Thoracic aorta (tissue), 2 donors: ENCODE data around the gene KSR1. TPM values are rescaled to one million over a fixed set of nuclear protein-coding genes. Genes with fewer than 3 reads are reported as not detected.
A peak's percentile ranks its signal among the peaks of the same experiment; 100 is the strongest.

Experiments used
- ATAC-seq: fragments of 150-250 bp; one replicate; pipeline ENCODE4 v1.8.0; 2017; ENCODE audit warnings: low read depth; ENCODE audit not compliant: insufficient number of reproducible peaks, low FRiP score
- DNase-seq: peaks from one replicate; pipeline ENCODE4 v3.0.0-alpha.2; 2020; ENCODE audit warnings: low spot score
- H3K27ac ChIP-seq, 2 donors: fragments of 200-600 bp; sonication (generic); 1 replicate in 1 of 2; 2 replicates in 1 of 2; pipeline ENCODE4 v1.5.1; 2016; ENCODE audit warnings: mild to moderate bottlenecking in 2 of 2, moderate library complexity in 2 of 2
- H3K27me3 ChIP-seq: fragments of 200-600 bp; sonication (generic); replicated peaks from 2 replicates; pipeline ENCODE4 v1.6.0; 2016; ENCODE audit warnings: mild to moderate bottlenecking; ENCODE audit not compliant: insufficient read depth
- H3K36me3 ChIP-seq: fragments of 200-600 bp; sonication (generic); one replicate; pipeline ENCODE4 v1.5.1; 2016
- H3K4me1 ChIP-seq, 2 donors: fragments of 200-600 bp; sonication (generic); 1 replicate in 1 of 2; 2 replicates in 1 of 2; pipeline versions ENCODE4 v1.5.1 to v1.6.0; 2016; ENCODE audit warnings: low read depth in 2 of 2, mild to moderate bottlenecking in 1 of 2; ENCODE audit not compliant: control insufficient read depth in 1 of 2
- H3K4me3 ChIP-seq: fragments of 200-600 bp; sonication (generic); 2 replicates; pipeline ENCODE4 v1.5.1; 2016; ENCODE audit warnings: mild to moderate bottlenecking
- H3K9me3 ChIP-seq: fragments of 200-600 bp; sonication (generic); 2 replicates; pipeline ENCODE4 v1.5.1; 2016
- total RNA-seq, 2 donors: library from RNA; depleted of rRNA; stranded (reverse); fragments of >200 nt; gene quantifications; one replicate each; pipeline versions ENCODE4 v1.1.0 to v1.2.3, GENCODE V29; 2016
- TF ChIP-seq, protein P1 (sequence below): fragments of 200-600 bp; sonication (generic); IDR thresholded peaks from one replicate; pipeline ENCODE4 v1.5.1; 2019; ENCODE audit warnings: antibody characterized with exemption

Gene KSR1
- total RNA-seq, 2 donors from 2014 or later: 17.6 to 46.0 TPM

GRCh38 chr17:27536781-27537180, 80.5 kb downstream of the KSR1 start:
- TF ChIP-seq, protein P1, sequence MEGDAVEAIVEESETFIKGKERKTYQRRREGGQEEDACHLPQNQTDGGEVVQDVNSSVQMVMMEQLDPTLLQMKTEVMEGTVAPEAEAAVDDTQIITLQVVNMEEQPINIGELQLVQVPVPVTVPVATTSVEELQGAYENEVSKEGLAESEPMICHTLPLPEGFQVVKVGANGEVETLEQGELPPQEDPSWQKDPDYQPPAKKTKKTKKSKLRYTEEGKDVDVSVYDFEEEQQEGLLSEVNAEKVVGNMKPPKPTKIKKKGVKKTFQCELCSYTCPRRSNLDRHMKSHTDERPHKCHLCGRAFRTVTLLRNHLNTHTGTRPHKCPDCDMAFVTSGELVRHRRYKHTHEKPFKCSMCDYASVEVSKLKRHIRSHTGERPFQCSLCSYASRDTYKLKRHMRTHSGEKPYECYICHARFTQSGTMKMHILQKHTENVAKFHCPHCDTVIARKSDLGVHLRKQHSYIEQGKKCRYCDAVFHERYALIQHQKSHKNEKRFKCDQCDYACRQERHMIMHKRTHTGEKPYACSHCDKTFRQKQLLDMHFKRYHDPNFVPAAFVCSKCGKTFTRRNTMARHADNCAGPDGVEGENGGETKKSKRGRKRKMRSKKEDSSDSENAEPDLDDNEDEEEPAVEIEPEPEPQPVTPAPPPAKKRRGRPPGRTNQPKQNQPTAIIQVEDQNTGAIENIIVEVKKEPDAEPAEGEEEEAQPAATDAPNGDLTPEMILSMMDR: no peak
- Histone ChIP-seq H3K27ac (no peak overlapping the region), H3K27me3 (no peaks in the 10 kb centered on the region), H3K4me3 (no peak overlapping the region), H3K9me3 (no peaks in the 10 kb centered on the region), H3K36me3 (no peaks in the 10 kb centered on the region), H3K4me1 (peaks cover 23 to 46% of the 10 kb centered on the region in 2 donors)
- no peak for ATAC-seq
- DNase-seq: no peak

DNA sequence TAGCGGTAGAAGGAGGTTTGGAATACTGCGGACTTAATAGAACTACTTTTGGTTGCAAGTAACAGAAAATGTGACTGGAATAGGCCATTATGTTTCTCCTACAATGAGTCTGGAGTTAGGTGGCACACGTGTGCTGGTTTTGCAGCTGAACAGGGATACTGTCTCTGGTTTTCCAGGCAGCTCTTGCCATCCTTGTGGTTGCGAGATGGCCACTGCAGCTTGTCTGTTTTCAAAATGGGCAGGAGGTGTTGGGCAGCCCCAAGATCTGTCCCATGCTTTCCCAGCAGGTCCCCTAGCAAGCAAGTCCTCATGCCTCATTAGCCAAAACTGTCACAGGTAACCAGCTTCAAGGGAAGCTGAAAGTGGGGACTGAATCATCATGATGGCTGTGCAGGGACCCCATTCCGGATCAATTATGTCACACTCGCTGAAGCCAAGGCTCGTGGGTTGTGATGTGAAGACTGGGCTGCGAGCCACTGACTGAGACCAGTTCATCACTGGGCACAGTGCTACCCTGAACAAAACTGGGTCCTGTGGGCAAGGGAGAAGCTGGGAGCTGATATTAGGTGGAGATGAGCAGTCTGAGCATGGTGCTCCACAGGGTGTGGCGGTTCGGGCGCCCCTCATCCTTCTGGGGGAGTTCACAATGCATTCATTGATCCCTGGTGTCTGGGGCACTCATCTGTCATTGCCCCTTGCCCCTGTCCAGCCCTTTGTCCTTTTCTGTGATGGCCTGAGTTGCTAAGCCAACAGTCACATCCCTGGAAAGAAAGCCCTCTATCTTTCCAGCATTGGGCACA, 82.1 kb downstream of the KSR1 start:
- H3K27ac ChIP-seq: no peak overlapping the region
- DNase-seq (no peak), ATAC-seq (no peak)
- no peaks in the 10 kb centered on the region for H3K9me3 ChIP-seq
- H3K27me3 ChIP-seq: no peaks in the 10 kb centered on the region
- no peaks in the 10 kb centered on the region for H3K36me3 ChIP-seq
- TF ChIP-seq, protein P1: no peak
- no peak overlapping the region for H3K4me3 ChIP-seq
- H3K4me1 ChIP-seq: peaks cover 23 to 44% of the 10 kb centered on the region in 2 donors

- TF ChIP-seq, protein P1: no peak
- Histone ChIP-seq H3K4me3 (no peak overlapping the region), H3K4me1 (peaks cover 19 to 36% of the 10 kb centered on the region in 2 donors), H3K27me3 (no peaks in the 10 kb centered on the region), H3K36me3 (no peaks in the 10 kb centered on the region), H3K9me3 (no peaks in the 10 kb centered on the region), H3K27ac (no peak overlapping the region)
- no peak for DNase-seq
- ATAC-seq: no peak
Measured at GRCh38 chr17:27539152-27539551, 82.9 kb downstream of the KSR1 start.

- peak overlapping the region; percentile 7 to 53 for H3K27ac ChIP-seq
- peak overlapping the region; percentile 5 for H3K4me3 ChIP-seq
- peaks cover 16 to 30% of the 10 kb centered on the region in 2 donors for H3K4me1 ChIP-seq
- TF ChIP-seq, protein P1: no peak
- H3K27me3 ChIP-seq: no peaks in the 10 kb centered on the region
- no peaks in the 10 kb centered on the region for H3K9me3 ChIP-seq
- ATAC-seq (no peak), DNase-seq (no peak)
- H3K36me3 ChIP-seq: no peaks in the 10 kb centered on the region
Measured at GRCh38 chr17:27539794-27540317, 83.6 kb downstream of the KSR1 start.

GRCh38 chr17:27540318-27541101, 84.3 kb downstream of the KSR1 start:
- Histone ChIP-seq H3K27ac (peak overlapping the region; percentile 39 to 53), H3K4me1 (peaks cover 16 to 30% of the 10 kb centered on the region in 2 donors), H3K36me3 (no peaks in the 10 kb centered on the region), H3K27me3 (no peaks in the 10 kb centered on the region), H3K9me3 (no peaks in the 10 kb centered on the region), H3K4me3 (peak overlapping the region; percentile 5)
- ATAC-seq: peak; percentile 68
- TF ChIP-seq, protein P1: no peak
- DNase-seq: peak; percentile 66
